IMR-90 (cell line): ENCODE measurements around the gene C16orf92. TPM values are rescaled to one million over a fixed set of nuclear protein-coding genes. Genes with fewer than 3 reads are reported as not detected.

ENCODE experiments used
- ATAC-seq: fragments of 200-7000 bp; cut with Tn5 transposase; 2 replicates; pipeline ENCODE4 v1.9.1; 2020; ENCODE audit warnings: low read depth, mild to moderate bottlenecking, moderate library complexity
- BruUV-seq: library from RNA; stranded (reverse); fragments of 400-500 nt; replicated peaks from 2 replicates; lab custom pipeline; 2021; lab: Mats Ljungman, UMichigan
- CTCF ChIA-PET: fragments of 300-600 bp; formaldehyde crosslinking; extraction: SDS; loops from one replicate; lab custom pipeline; 2021; ENCODE audit warnings: antibody characterized with exemption; lab: Yijun Ruan, JAX
- POLR2A ChIA-PET: fragments of 300-600 bp; sonication (Branson Sonifier 250); formaldehyde crosslinking; loops from one replicate; lab custom pipeline; 2022; ENCODE audit warnings: antibody characterized with exemption; ENCODE audit not compliant: unreplicated experiment; lab: Charles Lee
- DNase-seq: peaks from one replicate; pipeline ENCODE4 v3.0.0; 2013
- H2AFZ ChIP-seq: replicated peaks from 2 replicates; pipeline ENCODE3; 2013; ENCODE audit warnings: low read length, mild to moderate bottlenecking; ENCODE audit not compliant: poor library complexity
- H2AK5ac ChIP-seq: 2 replicates; pipeline ENCODE4 v1.6.1; 2013; ENCODE audit warnings: low read depth, low read length, inconsistent platforms
- H2AK9ac ChIP-seq: replicated peaks from 2 replicates; pipeline ENCODE3; 2013; ENCODE audit warnings: mild to moderate bottlenecking, low read depth, low read length, moderate library complexity; ENCODE audit not compliant: poor library complexity
- H2BK120ac ChIP-seq: 2 replicates; pipeline ENCODE4 v1.6.1; 2013; ENCODE audit warnings: low read depth, low read length, inconsistent platforms
- H2BK15ac ChIP-seq: 3 replicates; pipeline ENCODE4 v1.6.1; 2013; ENCODE audit warnings: low read depth, low read length, inconsistent platforms
- H2BK20ac ChIP-seq: 2 replicates; pipeline ENCODE4 v1.6.1; 2013; ENCODE audit warnings: low read depth, mild to moderate bottlenecking, inconsistent platforms, low read length, moderate library complexity
- H2BK5ac ChIP-seq: 2 replicates; pipeline ENCODE4 v1.6.1; 2013; ENCODE audit warnings: mild to moderate bottlenecking, low read depth, low read length, inconsistent platforms; ENCODE audit not compliant: poor library complexity, severe bottlenecking
- H3K14ac ChIP-seq: replicated peaks from 2 replicates; pipeline ENCODE4 v1.6.1; 2013; ENCODE audit warnings: low read depth, low read length, inconsistent platforms
- H3K18ac ChIP-seq: 2 replicates; pipeline ENCODE4 v1.6.1; 2013; ENCODE audit warnings: low read depth, low read length, control low read depth
- H3K23ac ChIP-seq: 2 replicates; pipeline ENCODE4 v1.6.1; 2013; ENCODE audit warnings: low read depth, low read length, inconsistent platforms
- H3K27ac ChIP-seq: 2 replicates; pipeline ENCODE4 v1.5.1; 2013; ENCODE audit warnings: mild to moderate bottlenecking, control low read depth, low read length; ENCODE audit not compliant: insufficient read depth
- H3K27me3 ChIP-seq: 2 replicates; pipeline ENCODE4 v1.6.1; 2013; ENCODE audit warnings: low read length; ENCODE audit not compliant: control insufficient read depth, insufficient read depth
- H3K36me3 ChIP-seq: 2 replicates; pipeline ENCODE4 v1.6.1; 2013; ENCODE audit warnings: low read length, mixed read lengths; ENCODE audit not compliant: control insufficient read depth, insufficient read depth
- H3K4ac ChIP-seq: 2 replicates; pipeline ENCODE4 v1.6.1; 2013; ENCODE audit warnings: low read depth, low read length, inconsistent platforms
- H3K4me1 ChIP-seq: 2 replicates; pipeline ENCODE4 v1.6.1; 2013; ENCODE audit warnings: low read length, mixed read lengths; ENCODE audit not compliant: control insufficient read depth, insufficient read depth
- H3K4me2 ChIP-seq: 2 replicates; pipeline ENCODE4 v1.6.1; 2013; ENCODE audit warnings: low read depth, mild to moderate bottlenecking, control low read depth, low read length, moderate library complexity
- H3K4me3 ChIP-seq: 2 replicates; pipeline ENCODE4 v1.5.1; 2013; ENCODE audit warnings: low read depth, mild to moderate bottlenecking, control low read depth, low read length, moderate library complexity; ENCODE audit not compliant: insufficient read depth
- H3K56ac ChIP-seq: 2 replicates; pipeline ENCODE4 v1.6.1; 2013; ENCODE audit warnings: low read length, inconsistent platforms; ENCODE audit not compliant: insufficient read depth; ENCODE audit errors: extremely low read depth
- H3K79me1 ChIP-seq, 2 experiments: 2 replicates each; pipeline ENCODE4 v1.6.1; 2013; ENCODE audit warnings: low read length in 2 of 2, inconsistent platforms in 1 of 2, low read depth in 1 of 2
- H3K9ac ChIP-seq: 2 replicates; pipeline ENCODE4 v1.6.1; 2013; ENCODE audit warnings: low read depth, low read length, control low read depth
- H3K9me1 ChIP-seq: 2 replicates; pipeline ENCODE4 v1.6.1; 2013; ENCODE audit warnings: low read length, inconsistent platforms; ENCODE audit not compliant: insufficient read depth
- H3K9me3 ChIP-seq: 2 replicates; pipeline ENCODE4 v1.6.1; 2013; ENCODE audit warnings: low read length; ENCODE audit not compliant: control insufficient read depth, insufficient read depth
- H4K20me1 ChIP-seq: 2 replicates; pipeline ENCODE4 v1.6.1; 2013; ENCODE audit warnings: low read length, inconsistent platforms; ENCODE audit not compliant: insufficient read depth
- H4K5ac ChIP-seq: 2 replicates; pipeline ENCODE4 v1.6.1; 2013; ENCODE audit warnings: mild to moderate bottlenecking, low read depth, low read length, control low read depth
- H4K8ac ChIP-seq, 2 experiments: 2 replicates each; pipeline ENCODE4 v1.6.1; 2013; ENCODE audit warnings: low read depth in 2 of 2, low read length in 2 of 2, control low read depth in 1 of 2, inconsistent platforms in 1 of 2
- H4K91ac ChIP-seq: 2 replicates; pipeline ENCODE4 v1.6.1; 2013; ENCODE audit warnings: low read depth, low read length, inconsistent platforms; ENCODE audit not compliant: insufficient read depth
- CHD1 ChIP-seq: IDR thresholded peaks from 2 replicates; pipeline ENCODE4 v1.6.1; 2012; ENCODE audit warnings: low read depth, low read length, improper control_type of control experiment
- MAZ ChIP-seq: IDR thresholded peaks from 2 replicates; pipeline ENCODE4 v1.6.1; 2012; ENCODE audit warnings: low read depth, mild to moderate bottlenecking, low read length, improper control_type of control experiment, moderate library complexity, borderline replicate concordance
- MXI1 ChIP-seq: IDR thresholded peaks from 2 replicates; pipeline ENCODE4 v1.6.1; 2012; ENCODE audit warnings: low read depth, mild to moderate bottlenecking, low read length, moderate library complexity, borderline replicate concordance
- NFE2L2 ChIP-seq: fragments of 150-350 bp; IDR thresholded peaks from 2 replicates; pipeline ENCODE4 v1.6.1; 2016; ENCODE audit warnings: low read depth, mild to moderate bottlenecking, low read length
- WGBS, 2 experiments: methylation state at CpG; one replicate each; pipeline versions ENCODE4 v1.1.5 to v1.1.7; 2013; ENCODE audit warnings: missing lambda C conversion rate in 2 of 2; ENCODE audit not compliant: insufficient read length in 1 of 2; ENCODE audit errors: extremely low coverage in 2 of 2; 5-methylcytosine and 5-hydroxymethylcytosine counted together
- dilution Hi-C: fragments of 300-500 bp; cut with HindIII; formaldehyde crosslinking; loops from one replicate; pipeline ENCODE4 v1.14.3; 2018; ENCODE audit warnings: low sequenced_read_pairs; ENCODE audit not compliant: unreplicated experiment
- in situ Hi-C: fragments of 300-500 bp; cut with MboI; formaldehyde crosslinking; loops from 3 replicates; pipeline ENCODE4 v1.14.3; 2019; ENCODE audit warnings: low sequenced_read_pairs, inconsistent platforms, mixed read lengths
- intact Hi-C: fragments of 100-400 bp; cut with micrococcal nuclease; formaldehyde crosslinking; loops from 2 replicates; pipeline ENCODE4 v1.10.0; 2022
- polyA plus RNA-seq, 3 experiments: library from polyadenylated mRNA; depleted of rRNA; stranded (reverse); fragments of >200 nt; gene quantifications; 2 replicates each; pipeline ENCODE4 v1.2.3, GENCODE V29; 2012; ENCODE audit warnings: low replicate concordance in 1 of 3
- total RNA-seq: library from RNA; depleted of rRNA; stranded (reverse); fragments of >200 nt; gene quantifications from 2 replicates; pipeline ENCODE4 v1.2.3, GENCODE V29; 2012

The C16orf92 gene
- total and polyA plus RNA-seq, 2 of the 4 experiments (the other 2 are of a cell fraction) = not detected

DNA sequence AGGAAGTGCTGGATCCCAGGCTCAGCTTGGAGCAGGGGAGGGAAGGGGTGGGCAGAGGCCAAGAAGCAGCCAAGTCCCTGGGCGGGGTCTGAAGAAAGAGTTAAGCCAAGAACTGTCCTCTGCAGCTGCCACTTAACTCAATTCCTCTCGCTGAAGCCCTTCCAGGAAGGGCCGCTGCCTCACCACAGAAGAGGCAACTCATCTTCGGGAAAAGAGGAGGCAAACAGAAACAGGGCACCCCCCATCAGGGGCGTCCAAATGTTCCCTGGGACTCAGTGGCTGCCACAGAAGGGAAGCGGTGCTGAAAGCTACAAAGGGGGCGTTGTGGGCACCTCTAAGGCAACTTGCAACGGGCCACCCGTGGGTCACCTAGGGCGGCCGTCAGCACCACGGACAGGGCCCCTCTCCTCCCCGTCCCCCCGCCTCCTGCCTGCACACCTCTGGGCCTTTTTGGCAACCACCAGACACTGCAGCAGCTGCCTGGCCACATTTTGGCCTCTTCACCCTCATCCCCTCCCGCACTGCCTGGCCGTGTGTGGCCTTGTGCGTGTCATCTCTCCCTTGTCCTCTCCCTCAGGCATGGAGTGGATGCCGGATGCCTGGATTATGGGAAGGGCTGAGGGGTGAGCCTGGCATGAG is 5.6 kb downstream of the C16orf92 start:
- DNase-seq = no peak
- WGBS, 2 experiments = 5% methylated on average over 8 of the region's 18 CpGs; no CpG with 5 or more reads in 1 of the 2 experiments
- Histone ChIP-seq H2AFZ (no peak overlapping the region), H3K18ac (no peak overlapping the region), H2BK120ac (no peak overlapping the region), H3K9ac (no peak overlapping the region), H2BK5ac (no peak overlapping the region), H3K9me3 (no peaks in the 10 kb centered on the region), H3K9me1 (no peaks in the 10 kb centered on the region), H2AK9ac (peak overlapping the region; percentile 42), H3K36me3 (no peaks in the 10 kb centered on the region), H3K27me3 (peaks cover 70% of the 10 kb centered on the region), H3K56ac (no peak overlapping the region), H2BK15ac (no peak overlapping the region), H3K79me1 (no peaks in the 10 kb centered on the region), H3K4me3 (no peak overlapping the region), H3K4me1 (no peaks in the 10 kb centered on the region), H4K8ac (no peak overlapping the region), H4K5ac (no peak overlapping the region), H2AK5ac (no peak overlapping the region), H2BK20ac (no peak overlapping the region), H3K4me2 (no peak overlapping the region), H4K20me1 (peaks cover 9% of the 10 kb centered on the region; the same call in 1 of the 2 replicates), H3K27ac (no peak overlapping the region), H3K23ac (no peak overlapping the region), H3K14ac (no peak overlapping the region), H3K4ac (no peak overlapping the region), H4K91ac (no peak overlapping the region)
- dilution Hi-C loops (no loop called here), in situ Hi-C loops (loop anchor here (10.0 kb wide), 1 partner anchor 334 kb away; no protein-coding TSS in a partner anchor), intact Hi-C loops (no loop called here)
- TF ChIP-seq MXI1 (no peak), CHD1 (no peak), MAZ (no peak), NFE2L2 (no peak)
- POLR2A ChIA-PET = no interaction called here
- ATAC-seq = peak; percentile 60
- no TSS peak for BruUV-seq
- CTCF ChIA-PET = no interaction called here
